Body of pancreas (tissue), 4 donors: Measurements from ENCODE around the gene DSCAM.

Source experiments
- POLR2A ChIP-seq, 3 donors: fragments of 450-650 bp; IDR thresholded peaks; one replicate each; pipeline ENCODE4 v1.6.1; 2016; ENCODE audit warnings: antibody characterized with exemption in 3 of 3, mild to moderate bottlenecking in 2 of 3
- TF ChIP-seq, protein P1 (sequence below), 7 experiments: fragments of 450-650 bp in 4 of 7; fragments of 200-600 bp in 3 of 7; sonication (generic) in 3 of 7; IDR thresholded peaks; one replicate each; pipeline ENCODE4 v1.5.1; 2016 to 2019; ENCODE audit warnings: antibody characterized with exemption in 7 of 7

DNA sequence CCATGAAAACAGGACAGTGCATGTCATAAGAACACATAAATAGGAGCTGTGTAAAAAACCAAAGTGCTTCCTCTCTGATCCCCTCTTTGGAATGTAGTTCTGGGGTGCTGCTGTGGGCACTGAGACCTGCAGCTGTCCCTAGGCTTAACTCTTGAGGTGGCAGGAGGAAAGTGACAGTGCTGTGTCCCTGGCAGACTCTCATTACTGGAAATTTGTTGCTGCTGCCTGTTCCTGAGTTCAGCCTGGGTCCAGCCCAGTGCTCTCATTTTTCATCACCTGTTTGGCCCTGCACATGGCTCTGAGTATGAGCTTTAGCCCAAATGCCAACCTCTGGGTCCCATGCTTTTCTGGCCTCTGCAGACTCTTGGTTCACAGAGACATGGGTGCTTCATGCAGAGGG lies 329.3 kb downstream of the DSCAM start:
- TF ChIP-seq, protein P1, sequence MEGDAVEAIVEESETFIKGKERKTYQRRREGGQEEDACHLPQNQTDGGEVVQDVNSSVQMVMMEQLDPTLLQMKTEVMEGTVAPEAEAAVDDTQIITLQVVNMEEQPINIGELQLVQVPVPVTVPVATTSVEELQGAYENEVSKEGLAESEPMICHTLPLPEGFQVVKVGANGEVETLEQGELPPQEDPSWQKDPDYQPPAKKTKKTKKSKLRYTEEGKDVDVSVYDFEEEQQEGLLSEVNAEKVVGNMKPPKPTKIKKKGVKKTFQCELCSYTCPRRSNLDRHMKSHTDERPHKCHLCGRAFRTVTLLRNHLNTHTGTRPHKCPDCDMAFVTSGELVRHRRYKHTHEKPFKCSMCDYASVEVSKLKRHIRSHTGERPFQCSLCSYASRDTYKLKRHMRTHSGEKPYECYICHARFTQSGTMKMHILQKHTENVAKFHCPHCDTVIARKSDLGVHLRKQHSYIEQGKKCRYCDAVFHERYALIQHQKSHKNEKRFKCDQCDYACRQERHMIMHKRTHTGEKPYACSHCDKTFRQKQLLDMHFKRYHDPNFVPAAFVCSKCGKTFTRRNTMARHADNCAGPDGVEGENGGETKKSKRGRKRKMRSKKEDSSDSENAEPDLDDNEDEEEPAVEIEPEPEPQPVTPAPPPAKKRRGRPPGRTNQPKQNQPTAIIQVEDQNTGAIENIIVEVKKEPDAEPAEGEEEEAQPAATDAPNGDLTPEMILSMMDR (IDR thresholded peaks at IDR 0.05) = no peak
- TF ChIP-seq POLR2A (IDR thresholded peaks at IDR 0.05) = no peak
